GM12891 (cell line): ENCODE data around the gene DSEL.
A peak's percentile ranks its signal among the peaks of the same experiment; 100 is the strongest.

ENCODE experiments used
- DNase-seq: peaks from one replicate; pipeline ENCODE4 v3.0.0; 2011; ENCODE audit warnings: low spot score; ENCODE audit not compliant: insufficient read length
- FAIRE-seq: peaks from 2 replicates; lab custom pipeline; 2011; peaks lifted over from hg19 to GRCh38; lab: Jason Lieb, UNC
- PAX5 ChIP-seq: IDR thresholded peaks from 2 replicates; pipeline ENCODE4 v1.6.1; 2011; ENCODE audit warnings: low read length, moderate library complexity, mild to moderate bottlenecking; ENCODE audit not compliant: insufficient read depth, severe bottlenecking
- POLR2A ChIP-seq: IDR thresholded peaks from 2 replicates; pipeline ENCODE4 v1.6.1; 2011; ENCODE audit warnings: low read depth, low read length, control low read depth
- POLR2AphosphoS5 ChIP-seq: IDR thresholded peaks from 2 replicates; pipeline ENCODE4 v1.6.1; 2011; ENCODE audit warnings: low read depth, low read length, control low read depth
- POU2F2 ChIP-seq: IDR thresholded peaks from 2 replicates; pipeline ENCODE4 v1.6.1; 2011; ENCODE audit warnings: low read depth, mild to moderate bottlenecking, control low read depth, low read length, moderate library complexity
- SPI1 ChIP-seq: IDR thresholded peaks from 2 replicates; pipeline ENCODE4 v1.6.1; 2011; ENCODE audit warnings: low read depth, low read length, control low read depth
- TAF1 ChIP-seq: IDR thresholded peaks from 2 replicates; pipeline ENCODE4 v1.6.1; 2011; ENCODE audit warnings: low read depth, low read length, control low read depth

Gene DSEL

GRCh38 chr18:67519592-67519991 lies 3.1 kb upstream of the DSEL start:
- FAIRE-seq (no peak), DNase-seq (no peak)
- TF ChIP-seq PAX5 (no peak), POU2F2 (no peak), TAF1 (no peak), POLR2AphosphoS5 (no peak), POLR2A (no peak), SPI1 (no peak)

GRCh38 chr18:67518566-67518965 lies 2.0 kb upstream of the DSEL start:
- FAIRE-seq (no peak), DNase-seq (no peak)
- TF ChIP-seq POLR2AphosphoS5 (no peak), POLR2A (no peak), SPI1 (no peak), PAX5 (no peak), TAF1 (no peak), POU2F2 (no peak)

- FAIRE-seq (no peak), DNase-seq (no peak)
Observed at GRCh38 chr18:67517444-67517765, 885 bp upstream of the DSEL start.

GRCh38 chr18:67515942-67516538 lies 480 bp downstream of the DSEL start:
- DNase-seq (peak; percentile 36), FAIRE-seq (no peak)
- TF ChIP-seq POLR2AphosphoS5 (no peak), POU2F2 (no peak), POLR2A (no peak), TAF1 (no peak), SPI1 (no peak), PAX5 (no peak)

More at GRCh38 chr18:67517444-67517765, 885 bp upstream of the DSEL start:
- TF ChIP-seq TAF1 (no peak), SPI1 (no peak), POLR2A (no peak), POLR2AphosphoS5 (no peak), POU2F2 (no peak)

- no peak for FAIRE-seq
- TF ChIP-seq SPI1 (no peak), POLR2AphosphoS5 (no peak), TAF1 (no peak), POU2F2 (no peak), POLR2A (no peak), PAX5 (no peak)
- no peak for DNase-seq
Observed at GRCh38 chr18:67514901-67515540, 1.5 kb downstream of the DSEL start.

GRCh38 chr18:67514465-67514864 lies 2.1 kb downstream of the DSEL start:
- no peak for DNase-seq

GRCh38 chr18:67513280-67513679 lies 3.2 kb downstream of the DSEL start:
- FAIRE-seq: no peak
- TF ChIP-seq POU2F2 (no peak), POLR2AphosphoS5 (no peak), TAF1 (no peak), PAX5 (no peak), POLR2A (no peak), SPI1 (no peak)
- DNase-seq: no peak

More at GRCh38 chr18:67514465-67514864, 2.1 kb downstream of the DSEL start:
- FAIRE-seq: no peak
- TF ChIP-seq TAF1: no peak
- TF ChIP-seq POLR2A: no peak
- no peak for TF ChIP-seq POLR2AphosphoS5
- TF ChIP-seq PAX5: no peak
- TF ChIP-seq SPI1: no peak
- no peak for TF ChIP-seq POU2F2

GRCh38 chr18:67511840-67512239 lies 4.7 kb downstream of the DSEL start:
- DNase-seq (no peak), FAIRE-seq (no peak)

GRCh38 chr18:67510831-67511230 lies 5.7 kb downstream of the DSEL start:
- TF ChIP-seq POLR2AphosphoS5 (no peak), POLR2A (no peak), TAF1 (no peak), PAX5 (no peak), SPI1 (no peak), POU2F2 (no peak)
- DNase-seq: no peak
- no peak for FAIRE-seq

More at GRCh38 chr18:67511840-67512239, 4.7 kb downstream of the DSEL start:
- TF ChIP-seq POLR2A (no peak), TAF1 (no peak), POLR2AphosphoS5 (no peak), PAX5 (no peak), POU2F2 (no peak), SPI1 (no peak)

- DNase-seq: no peak
- TF ChIP-seq SPI1: no peak
- no peak for TF ChIP-seq POLR2AphosphoS5
- no peak for TF ChIP-seq PAX5
- no peak for TF ChIP-seq POU2F2
- TF ChIP-seq TAF1: no peak
- TF ChIP-seq POLR2A: no peak
- FAIRE-seq: no peak
Observed at GRCh38 chr18:67509741-67510391, 6.7 kb downstream of the DSEL start.

- TF ChIP-seq POU2F2 (no peak), SPI1 (no peak), PAX5 (no peak), TAF1 (no peak), POLR2AphosphoS5 (no peak)
- DNase-seq: no peak
- FAIRE-seq: no peak
Observed at GRCh38 chr18:67508146-67508545, 8.4 kb downstream of the DSEL start.

GRCh38 chr18:67504739-67505138 lies 11.8 kb downstream of the DSEL start:
- no peak for DNase-seq
- TF ChIP-seq PAX5: no peak
- TF ChIP-seq POU2F2: no peak
- TF ChIP-seq TAF1: no peak
- TF ChIP-seq POLR2A: no peak
- no peak for TF ChIP-seq SPI1
- TF ChIP-seq POLR2AphosphoS5: no peak
- no peak for FAIRE-seq
